Adipose tissue (tissue), 3 donors: ENCODE measurements around the gene SLC34A1. TPM values are rescaled to one million over a fixed set of nuclear protein-coding genes. Genes with fewer than 3 reads are reported as not detected.
"Not testable (repeated sequence)": the region's sequence is repeated elsewhere in the genome, so short reads cannot be mapped to it uniquely, and the experiment has no call there.

Experiments used
- H3K27ac ChIP-seq: one replicate; pipeline ENCODE4 v1.5.1; 2013; ENCODE audit warnings: low read depth, low read length
- WGBS, 3 donors: extraction: QIAGEN DNeasy Blood & Tissue Kit; methylation state at CpG; one replicate each; pipeline ENCODE4 v1.1.7; 2013; 5-methylcytosine and 5-hydroxymethylcytosine counted together
- polyA plus RNA-seq, 3 donors: library from polyadenylated mRNA; stranded (reverse); fragments of 200-250 nt; gene quantifications; one replicate each; pipeline ENCODE4 v1.2.3, GENCODE V29; 2013
- donor health status: healthy with polysubstance abuse.
- donor health status: Bipolar disorder and iron deficiency.
- donor health status: healthy.

Gene SLC34A1
- polyA plus RNA-seq, 3 donors = not detected

GRCh38 chr5:177397875-177398390 lies 13.7 kb downstream of the SLC34A1 start:
- no peak overlapping the region for H3K27ac ChIP-seq
- 82 to 86% (median 83%) methylated on average over 16 of the region's 16 CpGs for WGBS, 3 donors

- WGBS, 3 donors = 16 to 34% (median 29%) methylated on average over 88 to 92 of the region's 92 CpGs
These were observed 16.0 kb downstream of the SLC34A1 start, which contains the start of gene PFN3 for GRCh38 chr5:177399997-177400868. Gene PFN3 (minus strand): TSS chr5:177400661. CDS start chr5:177400576, 85 bp downstream.

GRCh38 chr5:177402271-177403043 lies 18.2 kb downstream of the SLC34A1 start:
- no peak overlapping the region for H3K27ac ChIP-seq
- WGBS, 3 donors = 8 to 12% (median 11%) methylated on average over 49 of the region's 49 CpGs

More at GRCh38 chr5:177399997-177400868, 16.0 kb downstream of the SLC34A1 start, which contains the start of gene PFN3:
- no peak within 1 kb of the TSS for H3K27ac ChIP-seq

GRCh38 chr5:177403102-177403791 lies 19.0 kb downstream of the SLC34A1 start:
- WGBS, 3 donors = 1% methylated on average over 57 to 61 of the region's 61 CpGs
- H3K27ac ChIP-seq = no peak overlapping the region

- H3K27ac ChIP-seq = no peak overlapping the region
These were observed 19.8 kb downstream of the SLC34A1 start for GRCh38 chr5:177403792-177404640.

GRCh38 chr5:177404641-177405179 lies 20.5 kb downstream of the SLC34A1 start:
- whole genome bisulfite sequencing, 3 donors = 31 to 33% (median 32%) methylated on average over 16 of the region's 16 CpGs

More at GRCh38 chr5:177403792-177404640, 19.8 kb downstream of the SLC34A1 start:
- WGBS, 3 donors = 0% methylated on average over 80 to 93 of the region's 93 CpGs

GRCh38 chr5:177405312-177405711 lies 21.1 kb downstream of the SLC34A1 start:
- H3K27ac ChIP-seq = no peak overlapping the region
- 87 to 96% (median 88%) methylated on average over 2 of the region's 2 CpGs for WGBS, 3 donors

More at GRCh38 chr5:177404641-177405179, 20.5 kb downstream of the SLC34A1 start:
- no peak overlapping the region for H3K27ac ChIP-seq

GRCh38 chr5:177405805-177406204 lies 21.6 kb downstream of the SLC34A1 start:
- WGBS, 3 donors = 51 to 88% (median 67%) methylated on average over 5 of the region's 5 CpGs
- H3K27ac ChIP-seq = no peak overlapping the region

- H3K27ac ChIP-seq = no peak within 1 kb of the TSS
- WGBS, 3 donors = 82 to 85% (median 85%) methylated on average over 9 of the region's 9 CpGs
These were observed 25.0 kb downstream of the SLC34A1 start, which contains the start of gene F12 for GRCh38 chr5:177409043-177409801. Gene F12 (minus strand): TSS chr5:177409564. CDS start chr5:177409527, 37 bp downstream.

- 60 to 72% (median 72%) methylated on average over 3 of the region's 3 CpGs for WGBS, 3 donors
- no peak overlapping the region for H3K27ac ChIP-seq
These were observed 26.3 kb downstream of the SLC34A1 start for GRCh38 chr5:177410575-177410974.

GRCh38 chr5:177412603-177413233 lies 28.5 kb downstream of the SLC34A1 start:
- H3K27ac ChIP-seq = no peak overlapping the region
- WGBS, 3 donors = 74 to 80% (median 78%) methylated on average over 8 of the region's 8 CpGs

- 67 to 88% (median 86%) methylated on average over 3 of the region's 3 CpGs for WGBS, 3 donors
- no peak overlapping the region for H3K27ac ChIP-seq
These were observed 30.2 kb downstream of the SLC34A1 start for GRCh38 chr5:177414481-177414880.

GRCh38 chr5:177417081-177417480 lies 32.8 kb downstream of the SLC34A1 start:
- WGBS, 3 donors = 72 to 83% (median 81%) methylated on average over 6 of the region's 6 CpGs
- H3K27ac ChIP-seq = not testable (repeated sequence)

- 75 to 86% (median 84%) methylated on average over 3 of the region's 3 CpGs for WGBS, 3 donors
- no peak overlapping the region for H3K27ac ChIP-seq
These were observed 34.8 kb downstream of the SLC34A1 start for GRCh38 chr5:177419046-177419445.

- WGBS, 3 donors = 69 to 72% (median 69%) methylated on average over 7 of the region's 7 CpGs
- not testable (repeated sequence) for H3K27ac ChIP-seq
These were observed 36.2 kb downstream of the SLC34A1 start for GRCh38 chr5:177420472-177420871.
